Astrocyte of the spinal cord (primary cell): ENCODE results near the gene AMIGO1.

Experiments used
- DNase-seq: peaks from one replicate; pipeline ENCODE4 v3.0.0; 2011; ENCODE audit warnings: low read depth, low spot score
- H3K4me3 ChIP-seq: 2 replicates; pipeline ENCODE4 v1.5.1; 2011; ENCODE audit warnings: low read depth, mild to moderate bottlenecking, low read length, moderate library complexity
- CTCF ChIP-seq: IDR thresholded peaks from 2 replicates; pipeline ENCODE4 v1.5.1; 2012; ENCODE audit warnings: low read depth, mild to moderate bottlenecking, low read length, inconsistent platforms
- in situ Hi-C: cut with HindIII; loops from 2 replicates; pipeline ENCODE4 v1.10.0; 2017; ENCODE audit warnings: low sequenced_read_pairs

The AMIGO1 gene

GRCh38 chr1:109546311-109547109 lies 37.0 kb upstream of the AMIGO1 start:
- TF ChIP-seq CTCF = peak; percentile 73
- DNase-seq = peak; percentile 86
- peak overlapping the region; percentile 0 for H3K4me3 ChIP-seq
- in situ Hi-C loops = no loop called here

- TF ChIP-seq CTCF = no peak
- DNase-seq = no peak
- no peak overlapping the region for H3K4me3 ChIP-seq
- in situ Hi-C loops = no loop called here
Measured at GRCh38 chr1:109543988-109544735, 34.6 kb upstream of the AMIGO1 start.

- TF ChIP-seq CTCF = no peak
- H3K4me3 ChIP-seq = no peak overlapping the region
- in situ Hi-C loops = no loop called here
- no peak for DNase-seq
Measured at GRCh38 chr1:109543283-109543987, 33.9 kb upstream of the AMIGO1 start.

- in situ Hi-C loops = no loop called here
- H3K4me3 ChIP-seq = no peak overlapping the region
- no peak for TF ChIP-seq CTCF
- DNase-seq = no peak
Measured at GRCh38 chr1:109542657-109543056, 33.1 kb upstream of the AMIGO1 start.

- in situ Hi-C loops = no loop called here
- H3K4me3 ChIP-seq = no peak overlapping the region
- no peak for DNase-seq
- TF ChIP-seq CTCF = no peak
Measured at GRCh38 chr1:109541102-109541501, 31.6 kb upstream of the AMIGO1 start.

- no peak for DNase-seq
- H3K4me3 ChIP-seq = no peak within 1 kb of the TSS
- in situ Hi-C loops = no loop called here
- TF ChIP-seq CTCF = no peak
Measured at GRCh38 chr1:109539676-109540075, 30.1 kb upstream of the AMIGO1 start, which contains the start of gene GPR61. Gene GPR61, plus strand, starts transcription at chr1:109539872. Its CDS starts 3,151 bp downstream, at chr1:109543023.
